Esophagus squamous epithelium (tissue), 4 donors: Measurements from ENCODE around the gene CYP21A2.

ENCODE experiments used
- CTCF ChIP-seq, 6 experiments: fragments of 450-650 bp in 4 of 6; fragments of 200-600 bp in 2 of 6; sonication (generic) in 2 of 6; IDR thresholded peaks; one replicate each; pipeline ENCODE4 v1.5.1; 2016 to 2019; ENCODE audit warnings: antibody characterized with exemption in 6 of 6, mild to moderate bottlenecking in 4 of 6, moderate library complexity in 4 of 6
- POLR2A ChIP-seq, 4 donors: fragments of 450-650 bp; IDR thresholded peaks; one replicate each; pipeline ENCODE4 v1.6.1; 2017; ENCODE audit warnings: antibody characterized with exemption in 4 of 4, mild to moderate bottlenecking in 4 of 4, moderate library complexity in 3 of 4

GRCh38 chr6:32064706-32065105, 26.5 kb downstream of the CYP21A2 start:
- TF ChIP-seq POLR2A (IDR thresholded peaks at IDR 0.05) (no peak), CTCF (IDR thresholded peaks at IDR 0.05) (no peak)
